ENCODE results near the gene FGFRL1.

GRCh38 chr4:1056671-1057402 is 45.4 kb downstream of the FGFRL1 start:
- TF ChIP-seq ZSCAN5A (CRISPR knock-in tag; IDR thresholded peaks at IDR 0.05; ENCODE audit: borderline replicate concordance) (no peak), ELF4 (CRISPR knock-in tag; IDR thresholded peaks at IDR 0.05; ENCODE audit: borderline replicate concordance) (no peak), KAT7 (CRISPR knock-in tag; IDR thresholded peaks at IDR 0.05; ENCODE audit: borderline replicate concordance) (no peak), ZNF251 (CRISPR knock-in tag; IDR thresholded peaks at IDR 0.05) (no peak), ZKSCAN1 (IDR thresholded peaks at IDR 0.05; ENCODE audit: low read length) (no peak), ZNF512B (CRISPR knock-in tag; IDR thresholded peaks at IDR 0.05; ENCODE audit: borderline replicate concordance) (no peak), ZFP36 (IDR thresholded peaks at IDR 0.05; ENCODE audit: borderline replicate concordance, low read depth, low read length, partially characterized antibody) (no peak)
- TF ChIP-seq, protein P1, sequence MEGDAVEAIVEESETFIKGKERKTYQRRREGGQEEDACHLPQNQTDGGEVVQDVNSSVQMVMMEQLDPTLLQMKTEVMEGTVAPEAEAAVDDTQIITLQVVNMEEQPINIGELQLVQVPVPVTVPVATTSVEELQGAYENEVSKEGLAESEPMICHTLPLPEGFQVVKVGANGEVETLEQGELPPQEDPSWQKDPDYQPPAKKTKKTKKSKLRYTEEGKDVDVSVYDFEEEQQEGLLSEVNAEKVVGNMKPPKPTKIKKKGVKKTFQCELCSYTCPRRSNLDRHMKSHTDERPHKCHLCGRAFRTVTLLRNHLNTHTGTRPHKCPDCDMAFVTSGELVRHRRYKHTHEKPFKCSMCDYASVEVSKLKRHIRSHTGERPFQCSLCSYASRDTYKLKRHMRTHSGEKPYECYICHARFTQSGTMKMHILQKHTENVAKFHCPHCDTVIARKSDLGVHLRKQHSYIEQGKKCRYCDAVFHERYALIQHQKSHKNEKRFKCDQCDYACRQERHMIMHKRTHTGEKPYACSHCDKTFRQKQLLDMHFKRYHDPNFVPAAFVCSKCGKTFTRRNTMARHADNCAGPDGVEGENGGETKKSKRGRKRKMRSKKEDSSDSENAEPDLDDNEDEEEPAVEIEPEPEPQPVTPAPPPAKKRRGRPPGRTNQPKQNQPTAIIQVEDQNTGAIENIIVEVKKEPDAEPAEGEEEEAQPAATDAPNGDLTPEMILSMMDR (CRISPR knock-in tag; IDR thresholded peaks at IDR 0.05): no peak

Data from HepG2 (cell line).